NCI-H748 (cell line): ENCODE results near the gene CACNA1H.
"Not testable (repeated sequence)": the region's sequence is repeated elsewhere in the genome, so short reads cannot be mapped to it uniquely, and the experiment has no call there.

ENCODE experiments used
- DNase-seq: peaks from one replicate; lab custom pipeline; 2025; ENCODE audit not compliant: unreplicated experiment; lab: John Stamatoyannopoulos, UW

Gene CACNA1H

GRCh38 chr16:1185460-1186207, 32.7 kb downstream of the CACNA1H start:
- DNase-seq = not testable (repeated sequence)

- DNase-seq = no peak
These were observed 35.7 kb downstream of the CACNA1H start for GRCh38 chr16:1188432-1189189.

GRCh38 chr16:1189455-1189854, 36.5 kb downstream of the CACNA1H start:
- no peak for DNase-seq

GRCh38 chr16:1190789-1191188, 37.9 kb downstream of the CACNA1H start:
- not testable (repeated sequence) for DNase-seq

- no peak for DNase-seq
These were observed 39.6 kb downstream of the CACNA1H start for GRCh38 chr16:1192384-1193073.

GRCh38 chr16:1193143-1193824, 40.4 kb downstream of the CACNA1H start:
- peak; percentile 32 for DNase-seq

GRCh38 chr16:1193825-1194581, 41.1 kb downstream of the CACNA1H start:
- DNase-seq = no peak

- DNase-seq = no peak
These were observed 41.9 kb downstream of the CACNA1H start for GRCh38 chr16:1194665-1195392.

GRCh38 chr16:1195393-1195666, 42.4 kb downstream of the CACNA1H start:
- DNase-seq = no peak

- no peak for DNase-seq
These were observed 43.6 kb downstream of the CACNA1H start for GRCh38 chr16:1196494-1196893.

GRCh38 chr16:1197237-1197866, 44.4 kb downstream of the CACNA1H start:
- DNase-seq = peak; percentile 87

- DNase-seq = no peak
These were observed 45.3 kb downstream of the CACNA1H start for GRCh38 chr16:1198194-1198593.

- not testable (repeated sequence) for DNase-seq
These were observed 45.9 kb downstream of the CACNA1H start for GRCh38 chr16:1198671-1199346.

GRCh38 chr16:1199347-1200013, 46.6 kb downstream of the CACNA1H start:
- DNase-seq = no peak

GRCh38 chr16:1200014-1200627, 47.2 kb downstream of the CACNA1H start:
- DNase-seq = no peak

GRCh38 chr16:1201444-1201843, 48.5 kb downstream of the CACNA1H start:
- DNase-seq = no peak

- DNase-seq = no peak
These were observed 49.4 kb downstream of the CACNA1H start for GRCh38 chr16:1202274-1202673.

- DNase-seq = no peak
These were observed 52.0 kb downstream of the CACNA1H start for GRCh38 chr16:1204933-1205332.
